ENCODE data around the gene GPR3.

GRCh38 chr1:27429029-27429425 is 36.6 kb downstream of the GPR3 start:
- TF ChIP-seq USF1 (IDR thresholded peaks at IDR 0.05) (no peak), TAF1 (IDR thresholded peaks at IDR 0.05; ENCODE audit: low read depth) (no peak)

Data from Ishikawa (cell line).